H1 (cell line): ENCODE data around the gene NOD2. TPM values are rescaled to one million over a fixed set of nuclear protein-coding genes. Genes with fewer than 3 reads are reported as not detected.

Source experiments
- CTCF ChIA-PET: fragments of 300-600 bp; sonication (Branson Sonifier 250); formaldehyde crosslinking; loops from one replicate; lab custom pipeline; 2021; ENCODE audit not compliant: partially characterized antibody; lab: Charles Lee
- POLR2A ChIA-PET: fragments of 300-600 bp; sonication (Branson Sonifier 250); formaldehyde crosslinking; loops from one replicate; lab custom pipeline; 2021; ENCODE audit warnings: inconsistent platforms; ENCODE audit not compliant: partially characterized antibody; lab: Charles Lee
- DNase-seq, 2 experiments: peaks; one replicate each; pipeline versions ENCODE4 v3.0.0 to v3.0.0-alpha.2; 2010 to 2022; ENCODE audit warnings: low spot score in 2 of 2, low read depth in 1 of 2, mixed read lengths in 1 of 2
- FAIRE-seq: peaks from 2 replicates; lab custom pipeline; 2011; peaks lifted over from hg19 to GRCh38; lab: Jason Lieb, UNC
- H2AFZ ChIP-seq: 2 replicates; pipeline ENCODE4 v1.8.1; 2012; ENCODE audit warnings: low read length, inconsistent platforms
- H2AK5ac ChIP-seq: 2 replicates; pipeline ENCODE4 v1.6.1; 2013; ENCODE audit warnings: low read depth, low read length
- H2BK120ac ChIP-seq: replicated peaks from 2 replicates; pipeline ENCODE3; 2013; ENCODE audit warnings: low read depth, low read length, inconsistent platforms
- H2BK12ac ChIP-seq: 2 replicates; pipeline ENCODE4 v1.6.1; 2013; ENCODE audit warnings: low read depth, low read length
- H2BK15ac ChIP-seq: 2 replicates; pipeline ENCODE4 v1.6.1; 2013; ENCODE audit warnings: low read length
- H2BK20ac ChIP-seq: 2 replicates; pipeline ENCODE4 v1.6.1; 2013; ENCODE audit warnings: low read length
- H2BK5ac ChIP-seq: 2 replicates; pipeline ENCODE4 v1.6.1; 2013; ENCODE audit warnings: low read depth, low read length
- H3K14ac ChIP-seq: 2 replicates; pipeline ENCODE4 v1.6.1; 2013; ENCODE audit warnings: inconsistent platforms; ENCODE audit not compliant: insufficient read length
- H3K18ac ChIP-seq: 2 replicates; pipeline ENCODE4 v1.6.1; 2013; ENCODE audit warnings: low read length; ENCODE audit errors: extremely low read depth
- H3K23ac ChIP-seq: 2 replicates; pipeline ENCODE4 v1.6.1; 2013; ENCODE audit warnings: inconsistent platforms; ENCODE audit not compliant: insufficient read length
- H3K23me2 ChIP-seq: 2 replicates; pipeline ENCODE4 v1.6.1; 2013; ENCODE audit warnings: low read depth, low read length
- H3K27ac ChIP-seq: 2 replicates; pipeline ENCODE4 v1.6.1; 2011; ENCODE audit warnings: low read depth, low read length, inconsistent platforms
- H3K27me3 ChIP-seq, 4 experiments: replicated peaks in 1 of 4; 1 replicate in 1 of 4; 2 replicates in 3 of 4; pipeline versions ENCODE4 v1.6.1 to v1.8.1; 2011 to 2013; ENCODE audit warnings: low read length in 3 of 4, mild to moderate bottlenecking in 3 of 4, inconsistent platforms in 2 of 4, mixed read lengths in 2 of 4, moderate library complexity in 1 of 4; ENCODE audit not compliant: control insufficient read depth in 3 of 4, insufficient read depth in 3 of 4; ENCODE audit errors: extremely low read depth in 1 of 4
- H3K36me3 ChIP-seq, 4 experiments: 2 replicates each; pipeline versions ENCODE4 v1.6.1 to v1.8.1; 2011 to 2013; ENCODE audit warnings: mild to moderate bottlenecking in 4 of 4, low read length in 3 of 4, moderate library complexity in 2 of 4, control low read depth in 1 of 4, inconsistent platforms in 1 of 4; ENCODE audit not compliant: insufficient read depth in 4 of 4, control insufficient read depth in 2 of 4
- H3K4ac ChIP-seq: replicated peaks from 2 replicates; pipeline ENCODE3; 2013; ENCODE audit warnings: low read length, low read depth, mixed read lengths, inconsistent platforms; ENCODE audit not compliant: insufficient read length
- H3K4me1 ChIP-seq, 4 experiments: replicated peaks in 1 of 4; 1 replicate in 1 of 4; 2 replicates in 3 of 4; pipeline versions ENCODE4 v1.6.1 to v1.8.1; 2011 to 2013; ENCODE audit warnings: low read length in 3 of 4, inconsistent platforms in 2 of 4, mixed read lengths in 1 of 4; ENCODE audit not compliant: insufficient read depth in 4 of 4, control insufficient read depth in 3 of 4
- H3K4me2 ChIP-seq, 2 experiments: 2 replicates each; pipeline versions ENCODE4 v1.6.1 to v1.8.1; 2011 to 2013; ENCODE audit warnings: low read depth in 2 of 2, low read length in 2 of 2, control low read depth in 1 of 2, inconsistent platforms in 1 of 2, mild to moderate bottlenecking in 1 of 2; ENCODE audit not compliant: insufficient read depth in 1 of 2
- H3K4me3 ChIP-seq, 4 experiments: fragments of 200-600, 300-600 bp in 1 of 4; sonication (generic), shearing (Covaris generic), sonication (Bioruptor Twin) in 1 of 4; 2 replicates each; pipeline versions ENCODE4 v1.5.1 to v1.8.1; 2011 to 2016; ENCODE audit warnings: low read length in 4 of 4, low read depth in 3 of 4, control low read depth in 2 of 4, inconsistent platforms in 2 of 4, mild to moderate bottlenecking in 2 of 4, mixed read lengths in 1 of 4, moderate library complexity in 1 of 4; ENCODE audit not compliant: insufficient read depth in 2 of 4; ENCODE audit errors: extremely low read depth in 1 of 4
- H3K56ac ChIP-seq: replicated peaks from 2 replicates; pipeline ENCODE3; 2013; ENCODE audit warnings: low read depth, mild to moderate bottlenecking, mixed read lengths, low read length, inconsistent platforms; ENCODE audit not compliant: insufficient read length
- H3K79me1 ChIP-seq: 2 replicates; pipeline ENCODE4 v1.6.1; 2013; ENCODE audit warnings: low read depth, low read length, control low read depth
- H3K79me2 ChIP-seq, 2 experiments: 2 replicates each; pipeline versions ENCODE4 v1.6.1 to v1.8.1; 2012 to 2013; ENCODE audit warnings: low read length in 2 of 2, mild to moderate bottlenecking in 2 of 2, inconsistent platforms in 1 of 2; ENCODE audit not compliant: insufficient read depth in 2 of 2, control insufficient read depth in 1 of 2
- H3K9ac ChIP-seq, 4 experiments: replicated peaks in 1 of 4; 1 replicate in 1 of 4; 2 replicates in 3 of 4; pipeline versions ENCODE4 v1.6.1 to v1.8.1; 2011 to 2013; ENCODE audit warnings: low read depth in 3 of 4, low read length in 3 of 4, control low read depth in 2 of 4, mild to moderate bottlenecking in 2 of 4, moderate library complexity in 2 of 4, inconsistent platforms in 1 of 4; ENCODE audit errors: extremely low read depth in 1 of 4
- H3K9me3 ChIP-seq, 2 experiments: 2 replicates each; pipeline versions ENCODE4 v1.6.1 to v1.8.1; 2012 to 2013; ENCODE audit warnings: mild to moderate bottlenecking in 2 of 2, moderate library complexity in 2 of 2, control low read depth in 1 of 2, inconsistent platforms in 1 of 2, low read depth in 1 of 2, low read length in 1 of 2, mixed read lengths in 1 of 2; ENCODE audit not compliant: insufficient read depth in 2 of 2
- H4K20me1 ChIP-seq, 2 experiments: replicated peaks in 1 of 2; 2 replicates each; pipeline versions ENCODE3 to v1.8.1; 2011 to 2013; ENCODE audit warnings: inconsistent platforms in 2 of 2, low read length in 2 of 2, mild to moderate bottlenecking in 1 of 2; ENCODE audit not compliant: insufficient read depth in 2 of 2, control insufficient read depth in 1 of 2
- H4K5ac ChIP-seq: 2 replicates; pipeline ENCODE4 v1.6.1; 2013; ENCODE audit warnings: low read length, low read depth, mixed read lengths, inconsistent platforms; ENCODE audit not compliant: insufficient read length
- H4K8ac ChIP-seq: 2 replicates; pipeline ENCODE4 v1.8.0; 2013; ENCODE audit warnings: mild to moderate bottlenecking, moderate library complexity, low read length, inconsistent platforms; ENCODE audit not compliant: insufficient read depth; ENCODE audit errors: extremely low read depth
- H4K91ac ChIP-seq: replicated peaks from 2 replicates; pipeline ENCODE3; 2013; ENCODE audit warnings: low read length, mixed read lengths, inconsistent platforms; ENCODE audit not compliant: insufficient read length
- BCL11A ChIP-seq, 2 experiments: IDR thresholded peaks; one replicate each; pipeline ENCODE4 v1.6.1; 2011; ENCODE audit warnings: low read depth in 2 of 2, low read length in 2 of 2, mild to moderate bottlenecking in 2 of 2
- SIRT6 ChIP-seq: IDR thresholded peaks from one replicate; pipeline ENCODE4 v1.7.1; 2012; ENCODE audit warnings: low read length, inconsistent platforms
- WGBS, 2 experiments: shearing (Covaris generic) in 1 of 2; methylation state at CpG; one replicate each; pipeline versions ENCODE4 v1.1.6 to v1.1.7; 2013 to 2015; ENCODE audit warnings: low lambda C conversion rate in 2 of 2, mixed read lengths in 2 of 2, inconsistent platforms in 1 of 2, low coverage in 1 of 2, missing lambda C conversion rate in 1 of 2; ENCODE audit not compliant: insufficient replicate concordance in 2 of 2, insufficient coverage in 1 of 2, insufficient read length in 1 of 2; ENCODE audit errors: extremely low coverage in 1 of 2, missing lambda C conversion rate in 1 of 2; 5-methylcytosine and 5-hydroxymethylcytosine counted together
- polyA plus RNA-seq, 7 experiments: library from polyadenylated mRNA; depleted of rRNA in 3 of 7; stranded (reverse) in 5 of 7; unstranded in 2 of 7; fragments of >200 nt in 5 of 7; fragments of 200-250 nt in 2 of 7; gene quantifications; 1 replicate in 5 of 7; 2 replicates in 1 of 7; 4 replicates in 1 of 7; pipeline versions ENCODE4 v1.2.1 to v1.2.3, GENCODE V29; 2011 to 2013; ENCODE audit warnings: missing spikeins in 2 of 7, mixed read lengths in 2 of 7
- total RNA-seq: library from RNA; stranded (reverse); fragmentation: NEBNext Ultra II Directional; extraction: Animal tissue kit (Norgen Biotek cat#: 25700); gene quantifications from 2 replicates; pipeline ENCODE4 v1.2.1, GENCODE V29; 2021
- TF ChIP-seq, protein P1 (sequence below): IDR thresholded peaks from 2 replicates; pipeline ENCODE4 v1.6.1; 2011; ENCODE audit warnings: low read depth, mild to moderate bottlenecking, low read length; ENCODE audit not compliant: insufficient read depth

The NOD2 gene
- total and polyA plus RNA-seq, 2 of the 8 experiments (the other 6 are each of a cell fraction or from before 2014, with no cell fraction given) = 0.37 to 0.42 TPM

DNA sequence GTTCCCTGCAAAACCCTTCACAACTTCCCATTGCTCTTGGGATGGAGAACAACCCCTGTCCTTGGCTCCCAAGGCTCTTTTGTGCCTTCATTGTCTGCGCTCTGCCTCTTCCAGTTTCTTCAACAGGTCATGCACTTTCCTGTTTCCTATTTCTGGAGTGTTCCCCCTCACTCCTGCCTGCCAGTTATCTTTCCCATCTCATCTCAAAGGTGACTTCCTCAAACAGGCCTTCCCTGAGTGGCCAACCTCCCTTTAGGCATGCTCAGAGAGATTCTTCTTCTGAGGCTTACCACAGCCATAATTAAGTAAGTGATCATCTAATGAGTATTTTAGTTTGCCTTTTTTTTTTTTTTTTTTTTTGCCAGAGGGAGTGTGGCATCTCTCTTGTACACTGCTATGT, 45.6 kb downstream of the NOD2 start:
- no peak overlapping the region for H3K9ac ChIP-seq
- H4K8ac ChIP-seq = no peak overlapping the region
- TF ChIP-seq SIRT6 = no peak
- TF ChIP-seq BCL11A (IDR thresholded peaks at IDR 0.05; ENCODE audit: low read depth in 2 of 2, low read length in 2 of 2) = no peak
- TF ChIP-seq, protein P1, sequence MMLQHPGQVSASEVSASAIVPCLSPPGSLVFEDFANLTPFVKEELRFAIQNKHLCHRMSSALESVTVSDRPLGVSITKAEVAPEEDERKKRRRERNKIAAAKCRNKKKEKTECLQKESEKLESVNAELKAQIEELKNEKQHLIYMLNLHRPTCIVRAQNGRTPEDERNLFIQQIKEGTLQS = no peak
- TF ChIP-seq, all 59 proteins: peak for 0
- FAIRE-seq = no peak
- ChIA-PET CTCF (interaction anchor here (1.1 to 1.8 kb wide), 2 partner anchors 72 to 86 kb away, joined by 3 to 4 read pairs; no protein-coding TSS in a partner anchor), POLR2A (no interaction called here)
- H3K4ac ChIP-seq = no peak overlapping the region
- no peak overlapping the region for H3K18ac ChIP-seq
- H3K4me3 ChIP-seq = no peak overlapping the region
- H3K14ac ChIP-seq = no peak overlapping the region
- 83% methylated on average over 1 of the region's 1 CpG; no CpG with 5 or more reads in 1 of the 2 experiments for WGBS, 2 experiments
- no peaks in the 10 kb centered on the region for H3K9me3 ChIP-seq
- H2BK15ac ChIP-seq = no peak overlapping the region
- H2AK5ac ChIP-seq = no peak overlapping the region
- H3K27ac ChIP-seq = no peak overlapping the region
- no peak overlapping the region for H3K4me2 ChIP-seq
- H3K79me1 ChIP-seq = no peaks in the 10 kb centered on the region
- no peaks in the 10 kb centered on the region for H3K79me2 ChIP-seq
- no peak overlapping the region for H2BK5ac ChIP-seq
- no peak overlapping the region for H3K23ac ChIP-seq
- H4K91ac ChIP-seq = no peak overlapping the region
- no peaks in the 10 kb centered on the region for H3K27me3 ChIP-seq
- no peak overlapping the region for H2BK120ac ChIP-seq
- no peak overlapping the region for H2BK12ac ChIP-seq
- no peaks in the 10 kb centered on the region for H3K23me2 ChIP-seq
- no peak overlapping the region for H3K56ac ChIP-seq
- H3K4me1 ChIP-seq = peaks cover 3 to 12% (median 5%) of the 10 kb centered on the region in 4 experiments; a peak in 6 of 7 replicates
- no peak for DNase-seq
- no peak overlapping the region for H4K5ac ChIP-seq
- no peak overlapping the region for H2AFZ ChIP-seq
- H4K20me1 ChIP-seq = no peaks in the 10 kb centered on the region
- H3K36me3 ChIP-seq = no peaks in the 10 kb centered on the region
- H2BK20ac ChIP-seq = no peak overlapping the region
